Measurements from ENCODE around the gene DDR2.

DNA sequence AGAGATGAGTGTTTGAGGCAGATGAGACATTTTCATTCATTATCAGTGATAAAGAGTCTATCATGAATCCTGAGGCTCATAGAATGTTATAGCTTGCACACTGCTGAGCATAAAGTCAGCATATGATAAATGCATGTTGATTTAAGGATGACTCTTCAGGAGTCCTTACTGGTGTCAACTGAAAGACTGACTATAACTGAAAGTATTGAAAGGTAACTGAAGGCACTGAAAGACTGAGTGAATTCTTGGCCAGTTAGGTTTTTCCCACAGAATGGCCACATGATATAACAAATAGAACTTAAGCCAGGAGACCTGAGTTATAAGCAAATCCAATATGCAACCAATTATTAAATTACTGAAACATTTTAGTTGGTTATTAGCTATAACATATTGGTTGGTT is 89.2 kb downstream of the DDR2 start:
- TF ChIP-seq, protein P1, sequence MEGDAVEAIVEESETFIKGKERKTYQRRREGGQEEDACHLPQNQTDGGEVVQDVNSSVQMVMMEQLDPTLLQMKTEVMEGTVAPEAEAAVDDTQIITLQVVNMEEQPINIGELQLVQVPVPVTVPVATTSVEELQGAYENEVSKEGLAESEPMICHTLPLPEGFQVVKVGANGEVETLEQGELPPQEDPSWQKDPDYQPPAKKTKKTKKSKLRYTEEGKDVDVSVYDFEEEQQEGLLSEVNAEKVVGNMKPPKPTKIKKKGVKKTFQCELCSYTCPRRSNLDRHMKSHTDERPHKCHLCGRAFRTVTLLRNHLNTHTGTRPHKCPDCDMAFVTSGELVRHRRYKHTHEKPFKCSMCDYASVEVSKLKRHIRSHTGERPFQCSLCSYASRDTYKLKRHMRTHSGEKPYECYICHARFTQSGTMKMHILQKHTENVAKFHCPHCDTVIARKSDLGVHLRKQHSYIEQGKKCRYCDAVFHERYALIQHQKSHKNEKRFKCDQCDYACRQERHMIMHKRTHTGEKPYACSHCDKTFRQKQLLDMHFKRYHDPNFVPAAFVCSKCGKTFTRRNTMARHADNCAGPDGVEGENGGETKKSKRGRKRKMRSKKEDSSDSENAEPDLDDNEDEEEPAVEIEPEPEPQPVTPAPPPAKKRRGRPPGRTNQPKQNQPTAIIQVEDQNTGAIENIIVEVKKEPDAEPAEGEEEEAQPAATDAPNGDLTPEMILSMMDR (conservative IDR thresholded peaks at IDR 0.05; ENCODE audit: low read depth, low read length): no peak
- TF ChIP-seq EZH2phosphoT487 (IDR thresholded peaks at IDR 0.05; ENCODE audit: borderline replicate concordance, low read length): no peak
- no peak for TF ChIP-seq EZH2 (IDR thresholded peaks at IDR 0.05; ENCODE audit: low read length, unreplicated experiment)

All from PC-3 (cell line).